Measurements from ENCODE around the gene TMEM25. TPM values are rescaled to one million over a fixed set of nuclear protein-coding genes. Genes with fewer than 3 reads are reported as not detected.
"Not testable (repeated sequence)": the region's sequence is repeated elsewhere in the genome, so short reads cannot be mapped to it uniquely, and the experiment has no call there.

Gene TMEM25
- total RNA-seq, 2 donors from 2014 or later = 6.9 to 9.8 TPM

DNA sequence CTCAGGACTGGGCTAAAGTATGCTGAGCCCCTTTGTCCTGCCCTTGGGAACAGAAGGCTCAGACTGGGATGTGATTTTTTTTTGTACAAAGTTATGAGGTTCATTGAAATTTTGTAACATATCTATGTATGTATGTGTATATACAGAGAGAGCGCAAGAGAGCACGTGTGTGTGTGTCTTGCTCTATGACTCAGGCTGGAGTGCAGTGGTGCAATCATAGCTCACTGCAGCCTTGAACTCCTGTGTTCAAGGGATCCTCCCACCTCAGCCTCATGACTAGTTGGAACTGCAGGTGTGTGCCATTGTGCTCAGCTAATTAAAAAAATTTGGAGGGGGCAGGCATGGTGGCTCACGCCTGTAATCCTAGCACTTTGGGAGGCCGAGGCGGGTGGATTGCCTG, 5.7 kb downstream of the TMEM25 start:
- H3K9me3 Mint-ChIP-seq = no peaks in the 10 kb centered on the region
- H3K27me3 Mint-ChIP-seq = no peaks in the 10 kb centered on the region
- no peak overlapping the region for H3K27ac Mint-ChIP-seq
- H3K36me3 Mint-ChIP-seq = no peaks in the 10 kb centered on the region
- DNase-seq (ENCODE audit: low spot score) (no peak), ATAC-seq (no peak)
- peaks cover 0 to 3% of the 10 kb centered on the region in 2 donors for H3K4me1 Mint-ChIP-seq (ENCODE audit: low read depth in 2 of 2)
- H3K4me3 Mint-ChIP-seq = no peak overlapping the region

DNA sequence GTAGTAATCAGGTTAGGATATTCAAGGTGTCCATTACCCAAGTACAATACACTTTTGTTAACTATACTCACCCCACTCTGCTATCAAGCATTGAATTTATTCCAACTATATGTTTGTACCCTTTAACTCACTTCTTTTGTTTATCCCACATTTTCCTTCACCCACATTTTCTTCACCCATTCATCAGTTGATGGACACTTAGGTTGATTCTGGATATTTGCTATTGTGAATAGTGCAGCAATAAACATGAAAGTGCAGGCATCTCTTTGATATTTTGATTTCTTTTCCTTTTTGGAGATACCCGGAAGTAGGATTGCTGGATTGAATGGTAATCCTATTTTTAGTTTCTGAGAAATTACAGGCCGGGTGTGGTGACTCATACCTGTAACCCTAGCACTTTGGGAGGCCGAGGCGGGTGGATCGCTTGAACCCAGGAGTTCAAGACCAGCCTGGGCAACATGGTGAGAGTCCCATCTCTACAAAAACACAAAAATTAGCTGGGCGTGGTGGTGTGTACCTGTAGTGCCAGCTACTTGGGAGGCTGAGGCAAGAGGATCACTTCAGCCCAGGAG, 6.5 kb downstream of the TMEM25 start:
- H3K9me3 Mint-ChIP-seq = no peaks in the 10 kb centered on the region
- no peak overlapping the region for H3K27ac Mint-ChIP-seq
- ATAC-seq (no peak), DNase-seq (ENCODE audit: low spot score) (no peak)
- no peak overlapping the region for H3K4me3 Mint-ChIP-seq
- H3K4me1 Mint-ChIP-seq (ENCODE audit: low read depth in 2 of 2) = no peaks in the 10 kb centered on the region
- no peaks in the 10 kb centered on the region for H3K36me3 Mint-ChIP-seq
- no peaks in the 10 kb centered on the region for H3K27me3 Mint-ChIP-seq

DNA sequence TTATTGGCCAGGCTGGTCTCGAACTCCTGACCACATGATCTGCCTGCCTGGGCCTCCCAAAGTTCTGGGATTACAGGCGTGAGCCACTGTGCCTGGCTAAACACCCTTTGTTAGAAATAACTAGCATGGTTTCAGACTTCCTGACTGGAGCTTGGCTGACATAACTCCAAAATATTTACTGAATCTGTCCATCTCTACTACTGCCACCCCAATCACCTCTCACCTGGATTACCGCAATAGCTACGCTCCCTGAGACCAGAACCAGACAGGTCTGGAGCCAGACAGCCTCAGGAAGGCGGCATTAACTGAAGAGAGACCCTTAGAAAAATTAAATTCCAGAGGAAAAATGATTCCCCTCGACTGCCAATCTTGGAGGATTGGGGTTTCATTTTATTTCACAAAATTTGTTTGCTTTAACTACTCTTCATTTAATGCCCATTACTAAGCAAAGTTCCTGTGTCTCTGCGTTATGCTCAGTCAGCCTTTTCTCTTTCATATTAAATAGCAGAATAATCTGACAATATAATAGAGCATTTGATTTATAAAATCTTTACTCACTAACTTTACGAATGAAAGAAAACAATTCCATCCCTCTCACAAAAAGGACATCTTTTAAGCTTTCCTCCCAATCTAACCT, 13.1 kb downstream of the TMEM25 start:
- no peaks in the 10 kb centered on the region for H3K9me3 Mint-ChIP-seq
- DNase-seq (ENCODE audit: low spot score) (no peak), ATAC-seq (no peak)
- no peaks in the 10 kb centered on the region for H3K36me3 Mint-ChIP-seq
- H3K4me3 Mint-ChIP-seq = no peak overlapping the region
- no peaks in the 10 kb centered on the region for H3K27me3 Mint-ChIP-seq
- H3K27ac Mint-ChIP-seq = no peak overlapping the region
- no peaks in the 10 kb centered on the region for H3K4me1 Mint-ChIP-seq (ENCODE audit: low read depth in 2 of 2)

DNA sequence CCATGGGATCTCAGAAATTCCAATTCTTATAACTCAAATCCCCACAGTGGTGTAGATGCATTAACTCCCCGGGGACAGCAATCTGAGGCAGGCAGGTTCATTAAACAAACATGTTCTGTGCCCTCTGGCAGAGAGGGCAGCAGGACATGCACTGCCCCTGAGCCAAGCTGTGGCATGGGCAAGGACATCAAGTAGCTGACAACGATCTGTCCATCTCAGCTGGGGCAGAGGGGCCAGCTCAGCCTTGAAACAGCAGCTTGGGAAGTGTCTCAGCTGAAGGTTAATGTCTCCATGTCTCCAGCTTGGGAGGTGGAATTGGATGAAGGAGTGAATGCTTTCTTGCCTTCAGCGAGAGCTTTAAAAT, 13.6 kb downstream of the TMEM25 start:
- Mint-ChIP-seq H3K4me1 (ENCODE audit: low read depth in 2 of 2) (no peaks in the 10 kb centered on the region), H3K27ac (no peak overlapping the region), H3K27me3 (no peaks in the 10 kb centered on the region), H3K9me3 (no peaks in the 10 kb centered on the region), H3K36me3 (no peaks in the 10 kb centered on the region), H3K4me3 (no peak overlapping the region)
- no peak for DNase-seq (ENCODE audit: low spot score)
- no peak for ATAC-seq

DNA sequence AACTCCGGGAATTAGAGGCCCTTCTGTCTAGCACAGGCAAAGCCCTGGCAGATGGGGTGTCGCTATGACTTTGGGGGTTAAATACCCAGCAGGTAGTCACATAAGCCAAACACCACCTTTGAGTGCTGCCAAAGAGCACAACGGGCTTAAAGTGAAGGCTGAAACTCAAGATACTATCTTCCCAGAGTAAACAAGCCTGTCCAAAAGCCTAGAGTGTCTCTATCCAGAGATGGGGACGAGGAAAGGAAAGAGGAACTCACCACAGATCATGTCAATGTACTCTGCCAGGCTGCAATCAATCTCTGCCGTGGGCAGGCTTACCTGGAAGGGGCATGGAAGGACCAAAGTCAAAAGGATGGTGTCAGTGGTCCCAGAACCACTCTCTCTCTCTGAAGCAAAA, 14.5 kb downstream of the TMEM25 start:
- no peaks in the 10 kb centered on the region for H3K9me3 Mint-ChIP-seq
- ATAC-seq = no peak
- no peak overlapping the region for H3K27ac Mint-ChIP-seq
- no peaks in the 10 kb centered on the region for H3K36me3 Mint-ChIP-seq
- no peaks in the 10 kb centered on the region for H3K4me1 Mint-ChIP-seq (ENCODE audit: low read depth in 2 of 2)
- DNase-seq (ENCODE audit: low spot score) = no peak
- no peak overlapping the region for H3K4me3 Mint-ChIP-seq
- no peaks in the 10 kb centered on the region for H3K27me3 Mint-ChIP-seq

DNA sequence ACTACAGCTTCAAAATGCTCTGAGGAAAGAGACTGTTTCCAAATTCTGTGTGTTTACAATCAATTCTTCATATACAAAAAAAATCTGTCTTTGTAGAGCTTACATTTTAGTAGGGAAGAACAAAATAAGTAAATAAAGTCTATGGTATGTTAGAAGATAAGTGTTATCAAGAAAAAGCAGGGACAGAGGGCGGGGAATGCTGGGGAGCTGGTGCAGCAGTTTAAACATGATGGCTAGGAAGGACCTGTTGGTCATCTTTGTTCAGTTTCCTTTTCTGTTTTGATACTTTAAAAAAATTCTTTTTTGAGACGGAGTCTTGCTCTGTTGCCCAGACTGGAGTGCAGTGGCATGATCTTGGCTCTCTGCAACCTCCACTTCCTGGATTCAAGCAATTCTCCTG, 16.1 kb downstream of the TMEM25 start:
- no peak for DNase-seq (ENCODE audit: low spot score)
- H3K4me1 Mint-ChIP-seq (ENCODE audit: low read depth in 2 of 2) = no peaks in the 10 kb centered on the region
- H3K27ac Mint-ChIP-seq = no peak overlapping the region
- H3K36me3 Mint-ChIP-seq = peaks cover 4% of the 10 kb centered on the region
- no peak overlapping the region for H3K4me3 Mint-ChIP-seq
- H3K9me3 Mint-ChIP-seq = no peaks in the 10 kb centered on the region
- no peak for ATAC-seq
- H3K27me3 Mint-ChIP-seq = no peaks in the 10 kb centered on the region

DNA sequence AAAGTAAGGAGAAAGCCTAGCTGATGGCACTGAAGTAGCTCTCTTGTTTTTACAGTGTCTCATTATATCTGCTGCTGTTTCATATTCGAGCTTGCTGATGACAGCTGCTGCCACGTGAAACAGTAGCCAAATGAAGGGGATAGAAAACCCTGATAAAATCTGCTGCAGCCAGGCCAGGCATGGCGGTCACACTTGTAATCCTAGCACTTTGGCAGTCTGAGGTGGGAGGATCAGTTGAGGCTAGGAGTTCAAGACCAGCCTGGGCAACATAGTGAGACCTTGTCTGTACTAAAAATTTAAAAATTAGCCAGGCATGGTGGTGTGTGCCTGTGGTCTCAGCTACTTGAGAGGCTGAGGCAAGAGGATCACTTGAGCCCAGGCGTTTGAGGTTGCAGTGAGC, 21.3 kb downstream of the TMEM25 start:
- Mint-ChIP-seq H3K27ac (no peak overlapping the region), H3K9me3 (no peaks in the 10 kb centered on the region), H3K4me1 (ENCODE audit: low read depth in 2 of 2) (no peaks in the 10 kb centered on the region), H3K36me3 (peaks cover 12% of the 10 kb centered on the region), H3K4me3 (no peak overlapping the region), H3K27me3 (no peaks in the 10 kb centered on the region)
- DNase-seq (ENCODE audit: low spot score) = no peak
- ATAC-seq = no peak

DNA sequence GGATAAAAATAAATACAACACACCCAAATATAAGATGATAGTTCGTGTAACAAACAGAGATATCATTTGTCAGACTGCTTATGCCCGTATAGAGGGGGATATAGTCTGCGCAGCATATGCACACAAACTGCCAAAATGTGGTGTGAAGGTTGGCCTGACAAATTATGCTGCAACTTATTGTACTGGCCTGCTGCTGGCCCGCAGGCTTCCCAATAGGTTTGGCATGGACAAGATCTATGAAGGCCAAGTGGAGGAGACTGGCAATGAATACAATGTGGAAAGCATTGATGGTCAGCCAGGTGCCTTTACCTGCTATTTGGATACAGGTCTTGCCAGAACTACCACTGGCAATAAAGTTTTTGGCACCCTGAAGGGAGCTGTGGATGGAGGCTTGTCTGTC, 29.8 kb downstream of the TMEM25 start:
- no peak for ATAC-seq
- Mint-ChIP-seq H3K4me3 (no peak overlapping the region), H3K9me3 (no peaks in the 10 kb centered on the region), H3K36me3 (no peaks in the 10 kb centered on the region), H3K4me1 (ENCODE audit: low read depth in 2 of 2) (peaks cover 7 to 10% of the 10 kb centered on the region in 2 donors), H3K27ac (no peak overlapping the region), H3K27me3 (no peaks in the 10 kb centered on the region)
- no peak for DNase-seq (ENCODE audit: low spot score)

DNA sequence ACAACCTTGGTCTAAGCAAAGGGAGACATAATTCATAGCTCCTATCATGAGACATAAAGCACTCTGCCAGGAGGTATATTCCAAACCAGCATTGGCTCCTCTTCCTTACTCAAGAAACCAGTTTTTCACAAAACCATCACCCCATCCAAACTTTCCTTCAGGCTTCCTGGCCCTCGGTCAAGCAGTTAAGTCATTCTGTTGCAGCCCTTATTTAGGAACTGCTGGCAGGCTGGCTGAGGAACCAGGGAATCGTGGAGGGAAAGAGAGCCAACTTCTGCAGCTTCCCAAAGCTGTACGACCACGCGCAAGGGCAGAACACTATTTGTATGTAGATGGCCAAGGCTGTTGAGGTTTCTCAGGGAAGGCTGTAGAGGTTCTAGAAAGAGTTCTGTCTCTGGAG, 34.1 kb downstream of the TMEM25 start:
- no peak for ATAC-seq
- no peaks in the 10 kb centered on the region for H3K36me3 Mint-ChIP-seq
- H3K4me3 Mint-ChIP-seq = peak overlapping the region; percentile 87
- peaks cover 12 to 15% of the 10 kb centered on the region in 2 donors for H3K4me1 Mint-ChIP-seq (ENCODE audit: low read depth in 2 of 2)
- peak overlapping the region in 1 of 2 donors; percentile 92 for H3K27ac Mint-ChIP-seq
- no peaks in the 10 kb centered on the region for H3K9me3 Mint-ChIP-seq
- DNase-seq (ENCODE audit: low spot score) = no peak
- H3K27me3 Mint-ChIP-seq = no peaks in the 10 kb centered on the region

DNA sequence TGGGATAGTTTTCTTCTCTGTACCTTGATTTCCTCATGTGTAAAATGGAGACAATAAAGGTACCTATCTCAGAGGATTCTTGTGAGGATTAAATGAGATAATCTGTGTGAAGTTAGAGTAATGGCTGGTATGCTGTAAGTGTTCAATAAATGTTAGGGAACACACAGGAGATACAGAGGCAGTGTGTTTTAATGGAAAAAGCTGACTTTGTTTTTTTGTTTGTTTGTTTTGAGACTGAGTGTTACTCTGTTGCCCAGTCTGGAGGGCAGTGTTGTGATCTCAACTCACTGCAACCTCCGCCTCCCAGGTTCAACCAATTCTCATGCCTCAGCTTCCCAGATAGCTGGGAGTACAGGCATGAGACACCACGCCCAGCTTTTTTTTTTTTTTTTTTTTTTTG, 38.7 kb downstream of the TMEM25 start:
- H3K36me3 Mint-ChIP-seq = peaks cover 5% of the 10 kb centered on the region
- H3K27me3 Mint-ChIP-seq = no peaks in the 10 kb centered on the region
- no peak overlapping the region for H3K4me3 Mint-ChIP-seq
- H3K9me3 Mint-ChIP-seq = no peaks in the 10 kb centered on the region
- no peak overlapping the region for H3K27ac Mint-ChIP-seq
- peaks cover 30 to 35% of the 10 kb centered on the region in 2 donors for H3K4me1 Mint-ChIP-seq (ENCODE audit: low read depth in 2 of 2)
- ATAC-seq (no peak), DNase-seq (ENCODE audit: low spot score) (no peak)

DNA sequence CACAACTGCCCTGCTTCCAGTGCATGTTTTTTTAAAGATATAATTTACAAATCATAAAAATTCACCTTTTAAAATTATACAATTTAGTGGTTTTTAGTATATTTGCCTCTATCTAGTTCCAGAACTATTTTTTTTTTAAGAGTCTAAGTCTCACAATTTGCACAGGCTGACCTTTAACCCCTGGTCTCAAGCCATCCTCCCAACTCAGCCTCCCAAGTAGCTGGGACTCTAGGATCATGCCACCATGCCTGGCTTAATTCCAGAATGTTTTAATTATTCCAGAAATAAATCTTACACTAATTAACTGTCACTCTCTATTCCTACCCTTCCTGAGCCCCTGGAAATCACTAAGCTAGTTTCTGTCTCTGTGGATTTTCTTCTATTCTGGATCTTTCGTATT, 39.8 kb downstream of the TMEM25 start:
- DNase-seq (ENCODE audit: low spot score) (no peak), ATAC-seq (no peak)
- Mint-ChIP-seq H3K4me1 (ENCODE audit: low read depth in 2 of 2) (peaks cover 34 to 40% of the 10 kb centered on the region in 2 donors), H3K4me3 (no peak overlapping the region), H3K9me3 (no peaks in the 10 kb centered on the region), H3K36me3 (peaks cover 5% of the 10 kb centered on the region), H3K27me3 (no peaks in the 10 kb centered on the region), H3K27ac (peak overlapping the region; percentile 85 to 93)

DNA sequence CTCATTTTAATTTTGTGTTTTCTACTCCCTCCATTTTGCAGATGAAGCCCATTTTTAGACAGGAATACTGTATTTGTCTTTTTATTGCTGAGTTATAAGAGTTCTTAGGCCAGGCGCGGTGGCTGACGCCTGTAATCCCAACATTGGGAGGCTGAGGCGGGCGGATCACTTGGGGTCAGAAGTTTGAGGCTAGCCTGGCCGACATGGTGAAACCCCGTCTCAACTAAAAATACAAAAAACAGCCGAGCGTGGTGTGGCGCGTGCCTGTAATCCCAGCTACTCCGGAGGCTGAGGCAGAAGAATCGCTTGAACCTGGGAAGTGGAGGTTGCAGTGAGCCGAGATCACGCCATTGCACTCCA, 40.7 kb downstream of the TMEM25 start:
- ATAC-seq; DNase-seq (ENCODE audit: low spot score): not testable (repeated sequence)
- peak overlapping the region; percentile 85 to 93 for H3K27ac Mint-ChIP-seq

DNA sequence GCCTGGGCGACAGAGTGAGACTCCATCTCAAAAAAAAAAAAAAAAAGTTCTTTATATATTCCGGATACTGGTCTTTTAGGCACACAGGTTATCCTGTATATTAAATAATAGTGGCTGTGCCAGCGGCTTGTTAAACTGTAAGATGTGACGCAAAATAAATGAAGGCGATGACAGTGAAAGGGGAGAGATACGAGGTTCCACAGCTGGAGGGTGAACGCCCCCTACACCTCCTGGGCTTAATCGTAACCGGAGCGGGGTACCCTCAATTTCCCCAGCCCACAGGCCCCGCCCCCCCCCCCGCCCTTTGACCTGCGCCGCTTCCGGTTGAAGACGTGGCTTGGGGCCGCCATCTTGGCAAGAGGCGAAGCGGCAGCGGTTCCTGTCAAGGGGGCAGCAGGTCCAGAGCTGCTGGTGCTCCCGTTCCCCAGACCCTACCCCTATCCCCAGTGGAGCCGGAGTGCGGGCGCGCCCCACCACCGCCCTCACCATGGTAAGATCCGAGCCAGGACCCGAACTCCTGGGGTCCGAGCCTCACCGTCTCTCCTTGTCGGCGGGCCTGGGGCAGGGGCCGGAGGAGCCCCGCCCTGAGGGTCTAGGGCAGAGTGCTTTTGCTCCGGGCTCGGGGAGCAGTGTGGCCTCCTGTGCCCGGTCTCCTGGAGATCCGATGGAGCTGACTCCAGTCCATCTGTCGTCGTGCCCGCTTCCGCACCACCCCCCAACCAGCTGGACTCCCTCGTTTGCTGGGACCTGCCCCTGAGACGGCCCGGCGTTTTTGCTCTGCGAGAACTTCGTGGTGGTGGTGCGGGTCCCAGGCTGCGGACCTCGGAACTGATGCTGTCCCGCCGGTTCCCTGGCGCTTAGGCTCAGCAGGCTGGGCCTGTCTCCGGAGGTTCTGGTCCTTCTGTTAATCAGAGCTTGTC, 41.3 kb downstream of the TMEM25 start, which contains the start of gene ARCN1:
Gene ARCN1 (plus strand): TSS at position 349 of the 920 bp plus-strand sequence. CDS start 139 bp downstream, at position 488.
- Mint-ChIP-seq H3K4me1 (ENCODE audit: low read depth in 2 of 2) (peaks cover 37 to 40% of the 10 kb centered on the region in 2 donors), H3K27me3 (no peaks in the 10 kb centered on the region), H3K4me3 (peak within 1 kb of the TSS; percentile 96), H3K27ac (peak within 1 kb of the TSS; percentile 85 to 93), H3K36me3 (peaks cover 5% of the 10 kb centered on the region), H3K9me3 (no peaks in the 10 kb centered on the region)
- peak; percentile 87 to 93 for ATAC-seq
- peak; percentile 82 for DNase-seq (ENCODE audit: low spot score)

More for the DNA sequence above, 40.7 kb downstream of the TMEM25 start:
- H3K9me3 Mint-ChIP-seq, H3K27me3 Mint-ChIP-seq, H3K36me3 Mint-ChIP-seq: not testable (repeated sequence)
- H3K4me1 Mint-ChIP-seq (ENCODE audit: low read depth in 2 of 2) = peaks cover 34 to 38% of the 10 kb centered on the region in 2 donors
- peak overlapping the region; percentile 96 for H3K4me3 Mint-ChIP-seq

DNA sequence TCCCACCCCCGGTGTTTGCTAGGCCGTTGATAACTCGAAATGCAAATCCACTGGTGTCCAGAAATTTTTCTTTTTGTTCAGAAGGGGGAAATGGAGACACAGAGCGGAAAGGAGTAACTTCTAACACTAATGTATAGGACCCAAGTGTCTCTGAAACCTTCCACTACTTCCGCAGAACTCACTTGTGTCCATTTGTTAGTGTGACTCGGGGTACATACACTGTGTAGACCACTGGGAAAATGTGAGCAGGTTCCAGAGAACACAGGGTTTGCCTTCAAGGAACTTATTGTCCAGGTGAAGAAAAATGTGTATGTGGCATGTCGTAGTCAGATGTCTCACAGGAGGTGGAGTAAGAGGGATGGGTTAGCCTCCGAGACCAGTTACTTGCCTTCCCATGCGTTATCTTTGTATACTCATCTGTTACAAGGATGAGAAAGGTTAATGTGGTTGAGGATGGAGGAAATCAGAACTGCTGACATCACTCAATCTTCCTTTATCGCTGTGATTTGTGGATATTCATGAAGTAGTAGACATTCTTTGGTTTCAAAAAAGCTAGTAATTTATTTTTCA, 42.1 kb downstream of the TMEM25 start:
- ATAC-seq = peak; percentile 21 to 61
- H3K27me3 Mint-ChIP-seq = no peaks in the 10 kb centered on the region
- DNase-seq (ENCODE audit: low spot score) = no peak
- no peaks in the 10 kb centered on the region for H3K9me3 Mint-ChIP-seq
- H3K36me3 Mint-ChIP-seq = peaks cover 5% of the 10 kb centered on the region
- H3K4me1 Mint-ChIP-seq (ENCODE audit: low read depth in 2 of 2) = peaks cover 40 to 45% of the 10 kb centered on the region in 2 donors
- peak overlapping the region; percentile 85 to 93 for H3K27ac Mint-ChIP-seq
- peak overlapping the region; percentile 96 for H3K4me3 Mint-ChIP-seq

Measured in natural killer cell treated with Interleukin-12 subunit alpha and Interleukin-12 subunit beta and Interleukin-15 and Interleukin-18, amount 100 ng/mL, for 72 hours (primary cell).